ENCODE data around the gene SPATA18.
"Not testable (repeated sequence)": the region's sequence is repeated elsewhere in the genome, so short reads cannot be mapped to it uniquely, and the experiment has no call there.

Gene SPATA18

DNA sequence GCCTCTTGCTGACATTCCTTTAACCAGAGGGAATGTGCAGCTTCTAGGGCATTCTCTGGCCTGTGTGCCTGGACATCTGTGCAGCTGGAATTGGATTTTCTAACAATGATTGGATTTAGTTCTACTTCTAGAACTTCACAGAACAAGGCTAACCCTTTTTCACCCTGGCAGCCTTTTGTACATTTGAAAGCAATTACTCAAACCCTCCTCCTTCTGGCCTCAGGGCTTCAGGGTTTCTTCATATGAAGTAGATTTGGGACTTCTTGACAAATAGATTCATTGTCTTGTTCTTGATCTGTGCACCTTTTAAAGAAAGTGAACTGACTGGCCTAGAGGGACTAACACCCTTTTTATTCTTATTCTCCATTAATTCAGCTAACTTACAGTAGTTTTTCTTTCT, 30.1 kb downstream of the SPATA18 start:
- DNase-seq (ENCODE audit: low spot score in 2 of 2) (no peak), ATAC-seq (no peak)

GRCh38 chr4:52086425-52086824, 35.3 kb downstream of the SPATA18 start:
- ATAC-seq; H3K4me1 Mint-ChIP-seq; H3K4me3 Mint-ChIP-seq; DNase-seq (ENCODE audit: low spot score in 2 of 2); H3K9me3 Mint-ChIP-seq; H3K27ac Mint-ChIP-seq; H3K36me3 Mint-ChIP-seq: not testable (repeated sequence)

More for the DNA sequence above, 30.1 kb downstream of the SPATA18 start:
- no peaks in the 10 kb centered on the region for H3K36me3 Mint-ChIP-seq
- H3K27ac Mint-ChIP-seq: no peak overlapping the region
- H3K9me3 Mint-ChIP-seq: no peaks in the 10 kb centered on the region
- H3K4me1 Mint-ChIP-seq: no peaks in the 10 kb centered on the region
- no peak overlapping the region for H3K4me3 Mint-ChIP-seq

GRCh38 chr4:52091801-52092200, 40.7 kb downstream of the SPATA18 start:
- DNase-seq (ENCODE audit: low spot score in 2 of 2): no peak
- no peaks in the 10 kb centered on the region for H3K9me3 Mint-ChIP-seq
- H3K36me3 Mint-ChIP-seq: no peaks in the 10 kb centered on the region
- no peak overlapping the region for H3K27ac Mint-ChIP-seq
- H3K4me3 Mint-ChIP-seq: no peak overlapping the region
- no peaks in the 10 kb centered on the region for H3K4me1 Mint-ChIP-seq
- ATAC-seq: no peak

DNA sequence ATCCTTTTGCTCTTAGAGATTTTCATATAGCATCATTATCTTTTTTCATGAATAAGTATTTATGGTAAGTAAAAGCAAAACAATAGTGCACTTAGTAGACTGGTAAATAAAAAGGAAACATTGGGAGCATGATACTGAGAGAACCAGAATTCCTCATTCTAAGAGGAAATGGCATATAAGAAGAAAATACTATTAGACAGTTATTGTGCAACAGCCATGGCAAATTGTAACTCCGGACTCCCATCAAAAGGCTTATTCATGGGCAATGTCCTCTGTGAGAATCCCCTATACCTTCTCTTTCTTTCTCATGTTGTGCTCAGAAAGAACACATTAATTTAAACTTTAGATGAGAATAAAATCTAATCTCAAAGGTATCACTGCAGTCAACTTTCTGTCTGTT, 42.4 kb downstream of the SPATA18 start:
- no peaks in the 10 kb centered on the region for H3K9me3 Mint-ChIP-seq
- H3K4me3 Mint-ChIP-seq: no peak overlapping the region
- no peaks in the 10 kb centered on the region for H3K4me1 Mint-ChIP-seq
- DNase-seq (ENCODE audit: low spot score in 2 of 2): no peak
- ATAC-seq: no peak
- no peak overlapping the region for H3K27ac Mint-ChIP-seq
- no peaks in the 10 kb centered on the region for H3K36me3 Mint-ChIP-seq

DNA sequence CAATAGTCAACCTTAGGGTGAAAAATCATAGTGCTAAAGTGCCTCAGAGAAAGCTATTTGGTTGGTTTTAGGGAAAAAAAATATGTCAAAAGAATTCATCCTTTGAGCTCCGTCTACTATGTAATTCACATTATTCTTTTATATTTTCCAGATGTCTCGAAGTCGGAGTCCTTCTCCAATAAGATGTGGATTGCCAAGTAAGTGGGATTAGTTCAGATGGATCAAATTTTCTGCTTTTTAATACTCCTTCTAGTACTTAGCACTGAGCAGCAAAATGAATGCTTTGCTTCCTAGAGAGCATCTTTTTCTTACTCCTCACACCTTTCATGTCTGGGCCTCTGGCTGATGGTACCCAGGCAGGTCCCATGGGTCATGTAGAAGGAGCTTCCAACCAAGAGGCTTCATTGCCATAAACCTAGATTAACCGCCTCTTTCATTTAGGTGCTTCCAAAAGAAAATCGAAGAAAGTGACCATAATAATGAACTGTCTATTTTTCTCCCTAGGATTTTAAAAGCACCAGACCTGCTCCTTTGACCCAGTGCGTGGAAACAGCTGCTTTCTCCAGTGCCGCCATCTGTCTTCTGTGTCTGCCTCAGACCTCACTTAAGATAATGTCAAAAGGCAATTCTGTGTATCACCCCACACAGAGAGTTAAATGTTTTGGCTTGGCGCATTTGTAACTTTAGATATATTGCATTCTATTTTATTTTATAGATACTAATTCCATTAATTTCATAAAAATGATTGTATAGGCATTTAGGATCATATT, 43.5 kb downstream of the SPATA18 start:
- ATAC-seq: no peak
- no peak overlapping the region for H3K27ac Mint-ChIP-seq

GRCh38 chr4:52095374-52095773, 44.3 kb downstream of the SPATA18 start:
- Mint-ChIP-seq H3K36me3 (no peaks in the 10 kb centered on the region), H3K4me1 (no peaks in the 10 kb centered on the region), H3K4me3 (no peak overlapping the region), H3K27ac (no peak overlapping the region), H3K9me3 (no peaks in the 10 kb centered on the region)
- ATAC-seq: no peak
- no peak for DNase-seq (ENCODE audit: low spot score in 2 of 2)

More for the DNA sequence above, 43.5 kb downstream of the SPATA18 start:
- no peaks in the 10 kb centered on the region for H3K9me3 Mint-ChIP-seq
- DNase-seq (ENCODE audit: low spot score in 2 of 2): no peak
- no peaks in the 10 kb centered on the region for H3K36me3 Mint-ChIP-seq
- H3K4me3 Mint-ChIP-seq: no peak overlapping the region
- H3K4me1 Mint-ChIP-seq: no peaks in the 10 kb centered on the region

GRCh38 chr4:52096048-52096447, 44.9 kb downstream of the SPATA18 start:
- Mint-ChIP-seq H3K27ac (no peak overlapping the region), H3K36me3 (no peaks in the 10 kb centered on the region), H3K4me1 (no peaks in the 10 kb centered on the region), H3K4me3 (no peak overlapping the region), H3K9me3 (no peaks in the 10 kb centered on the region)
- ATAC-seq (no peak), DNase-seq (ENCODE audit: low spot score in 2 of 2) (no peak)

DNA sequence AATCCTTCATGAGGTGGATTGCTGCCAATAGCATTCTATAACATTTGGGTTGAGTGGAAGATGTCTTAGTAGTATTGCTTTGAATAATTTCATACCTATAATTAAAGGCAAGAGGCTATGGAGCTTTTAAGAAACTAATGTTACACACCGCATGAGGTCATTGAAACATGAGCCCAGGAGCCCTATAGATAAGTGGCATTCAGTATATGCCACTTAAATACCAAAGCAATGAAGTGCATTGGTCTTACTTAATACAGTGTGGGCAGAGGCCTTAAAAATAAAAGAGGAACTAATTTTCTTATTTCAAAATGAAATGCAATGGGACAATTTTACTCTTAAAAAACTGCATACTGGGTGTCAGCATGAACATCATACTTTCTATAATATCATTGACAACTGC, 47.5 kb downstream of the SPATA18 start:
- ATAC-seq: no peak
- no peak overlapping the region for H3K27ac Mint-ChIP-seq
- no peak for DNase-seq (ENCODE audit: low spot score in 2 of 2)
- H3K4me1 Mint-ChIP-seq: no peaks in the 10 kb centered on the region
- H3K36me3 Mint-ChIP-seq: no peaks in the 10 kb centered on the region
- no peak overlapping the region for H3K4me3 Mint-ChIP-seq
- no peaks in the 10 kb centered on the region for H3K9me3 Mint-ChIP-seq

GRCh38 chr4:52099860-52100461, 48.9 kb downstream of the SPATA18 start:
- Mint-ChIP-seq H3K9me3 (no peaks in the 10 kb centered on the region), H3K36me3 (no peaks in the 10 kb centered on the region), H3K4me3 (no peak overlapping the region), H3K27ac (no peak overlapping the region), H3K4me1 (no peaks in the 10 kb centered on the region)
- DNase-seq (ENCODE audit: low spot score in 2 of 2) (no peak), ATAC-seq (no peak)

GRCh38 chr4:52102587-52102986, 51.5 kb downstream of the SPATA18 start:
- no peak for DNase-seq (ENCODE audit: low spot score in 2 of 2)

DNA sequence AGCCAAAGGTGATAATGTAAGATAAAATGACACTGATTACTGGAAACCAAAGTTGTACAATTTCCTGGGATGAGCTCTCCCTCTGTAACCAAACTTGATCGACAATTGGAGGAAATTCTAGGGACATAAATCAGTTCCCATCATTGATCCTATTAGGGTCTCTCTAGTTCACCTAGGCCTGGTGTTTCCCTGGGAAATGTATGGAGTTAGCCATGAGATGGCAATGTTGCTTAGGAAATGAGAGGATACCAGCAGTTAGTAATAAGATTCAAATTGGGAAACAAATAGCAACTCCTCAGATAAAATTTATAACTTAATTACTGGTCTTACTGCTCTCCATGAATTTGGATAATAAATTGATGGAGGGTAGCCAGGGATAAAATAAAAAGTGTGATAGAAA, 52.2 kb downstream of the SPATA18 start:
- no peaks in the 10 kb centered on the region for H3K36me3 Mint-ChIP-seq
- no peaks in the 10 kb centered on the region for H3K4me1 Mint-ChIP-seq
- no peak for ATAC-seq
- H3K4me3 Mint-ChIP-seq: no peak overlapping the region
- DNase-seq (ENCODE audit: low spot score in 2 of 2): no peak
- no peak overlapping the region for H3K27ac Mint-ChIP-seq
- no peaks in the 10 kb centered on the region for H3K9me3 Mint-ChIP-seq

More at GRCh38 chr4:52102587-52102986, 51.5 kb downstream of the SPATA18 start:
- H3K27ac Mint-ChIP-seq: no peak overlapping the region
- peak; percentile 60 for ATAC-seq
- no peaks in the 10 kb centered on the region for H3K9me3 Mint-ChIP-seq
- H3K4me3 Mint-ChIP-seq: no peak overlapping the region
- no peaks in the 10 kb centered on the region for H3K36me3 Mint-ChIP-seq
- H3K4me1 Mint-ChIP-seq: no peaks in the 10 kb centered on the region

DNA sequence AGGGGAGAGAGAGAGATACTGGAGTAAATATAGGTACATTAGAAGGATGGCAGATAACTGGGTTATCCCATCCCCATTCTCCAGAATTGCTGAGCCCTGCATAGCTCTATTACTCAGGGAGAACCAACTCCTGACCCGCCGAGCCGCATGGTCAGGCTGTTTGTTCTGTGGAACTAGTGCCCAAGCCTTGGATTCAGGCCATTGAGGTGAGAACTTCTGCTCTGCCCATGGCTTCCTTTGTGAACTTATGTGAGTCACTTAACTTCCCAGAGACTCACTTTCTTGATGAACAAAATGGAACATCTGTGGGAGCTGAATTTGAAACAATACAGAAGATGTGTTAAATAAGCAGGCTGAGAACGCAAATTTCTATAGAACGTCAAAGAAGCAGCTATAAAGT, 54.2 kb downstream of the SPATA18 start:
- H3K4me3 Mint-ChIP-seq: no peak overlapping the region
- ATAC-seq (no peak), DNase-seq (ENCODE audit: low spot score in 2 of 2) (no peak)
- H3K36me3 Mint-ChIP-seq: no peaks in the 10 kb centered on the region
- no peaks in the 10 kb centered on the region for H3K4me1 Mint-ChIP-seq
- no peaks in the 10 kb centered on the region for H3K9me3 Mint-ChIP-seq
- no peak overlapping the region for H3K27ac Mint-ChIP-seq

DNA sequence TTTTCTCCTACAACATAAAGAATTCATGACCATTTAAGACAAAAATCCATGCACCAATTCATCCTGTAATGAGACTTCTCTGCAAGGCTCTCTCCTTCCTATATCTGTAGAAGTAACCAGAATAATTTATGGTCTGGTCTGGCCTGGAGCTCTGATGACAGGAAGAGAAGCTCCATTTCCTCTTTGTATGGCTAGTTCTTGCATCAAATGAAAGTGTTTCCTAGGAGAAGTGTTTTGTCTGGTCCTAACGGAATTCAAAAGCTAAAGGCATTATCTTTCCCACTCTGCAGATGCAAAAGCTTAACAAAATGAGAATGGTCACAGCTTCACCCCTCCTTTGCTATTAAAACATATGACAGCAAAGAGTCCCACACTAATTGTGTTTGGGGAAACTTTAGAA, 55.1 kb downstream of the SPATA18 start:
- DNase-seq (ENCODE audit: low spot score in 2 of 2): no peak
- Mint-ChIP-seq H3K36me3 (no peaks in the 10 kb centered on the region), H3K27ac (no peak overlapping the region), H3K9me3 (no peaks in the 10 kb centered on the region), H3K4me1 (no peaks in the 10 kb centered on the region), H3K4me3 (no peak overlapping the region)
- ATAC-seq: no peak

GRCh38 chr4:52106660-52107059, 55.6 kb downstream of the SPATA18 start:
- Mint-ChIP-seq H3K4me1 (no peaks in the 10 kb centered on the region), H3K27ac (no peak overlapping the region), H3K9me3 (no peaks in the 10 kb centered on the region), H3K4me3 (no peak overlapping the region), H3K36me3 (no peaks in the 10 kb centered on the region)
- ATAC-seq (no peak), DNase-seq (ENCODE audit: low spot score in 2 of 2) (no peak)

DNA sequence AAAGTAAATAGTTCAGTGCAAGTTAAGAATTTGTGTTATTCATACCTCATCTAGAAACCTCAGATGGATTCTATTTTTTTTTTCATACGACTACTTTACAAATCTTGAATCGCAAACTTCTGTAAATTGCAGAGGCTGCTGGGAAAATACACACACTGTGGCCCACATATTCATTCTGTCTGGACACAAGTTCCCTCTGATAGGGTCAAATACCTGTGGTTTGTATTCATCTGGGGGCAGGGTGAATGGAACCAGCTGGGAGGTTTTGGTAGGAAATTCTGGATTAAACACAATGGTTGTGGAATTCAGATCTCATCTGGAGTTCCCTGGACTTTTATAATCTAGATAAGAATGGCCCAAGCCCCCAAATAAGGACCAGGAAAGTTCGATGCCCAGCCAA, 56.2 kb downstream of the SPATA18 start:
- Mint-ChIP-seq H3K4me3 (no peak overlapping the region), H3K9me3 (no peaks in the 10 kb centered on the region), H3K27ac (no peak overlapping the region), H3K36me3 (no peaks in the 10 kb centered on the region), H3K4me1 (no peaks in the 10 kb centered on the region)
- DNase-seq (ENCODE audit: low spot score in 2 of 2) (no peak), ATAC-seq (no peak)

- Mint-ChIP-seq H3K4me1 (no peaks in the 10 kb centered on the region), H3K27ac (no peak overlapping the region), H3K9me3 (no peaks in the 10 kb centered on the region), H3K4me3 (no peak overlapping the region), H3K36me3 (no peaks in the 10 kb centered on the region)
- ATAC-seq (no peak), DNase-seq (ENCODE audit: low spot score in 2 of 2) (no peak)
Measured at GRCh38 chr4:52107745-52108144, 56.6 kb downstream of the SPATA18 start.
